Endothelial cell of umbilical vein (primary cell): ENCODE measurements around the gene ANO4. TPM values are rescaled to one million over a fixed set of nuclear protein-coding genes. Genes with fewer than 3 reads are reported as not detected.

Experiments used
- BruUV-seq: library from RNA; stranded (reverse); fragments of 400-500 nt; replicated peaks from 2 replicates; lab custom pipeline; 2021; lab: Mats Ljungman, UMichigan
- CTCF ChIA-PET: fragments of 300-600, 350-600 bp; sonication (Branson Sonifier 250); formaldehyde crosslinking; loops from one replicate; lab custom pipeline; 2021; ENCODE audit warnings: antibody characterized with exemption, inconsistent platforms; lab: Charles Lee
- POLR2A ChIA-PET: fragments of 300-600, 350-600 bp; sonication (Branson Sonifier 250); formaldehyde crosslinking; loops from one replicate; lab custom pipeline; 2021; ENCODE audit warnings: antibody characterized with exemption, inconsistent platforms; lab: Charles Lee
- DNase-seq: peaks from one replicate; pipeline ENCODE4 v3.0.0-alpha.2; 2011; ENCODE audit warnings: low read depth, low spot score
- FAIRE-seq: peaks from 2 replicates; lab custom pipeline; 2011; peaks lifted over from hg19 to GRCh38; lab: Jason Lieb, UNC
- H2AFZ ChIP-seq: 2 replicates; pipeline ENCODE4 v1.6.0; 2012; ENCODE audit warnings: low read depth, low read length, control low read depth, inconsistent platforms
- H3K27ac ChIP-seq: 2 replicates; pipeline ENCODE4 v1.5.1; 2011; ENCODE audit warnings: low read depth, mild to moderate bottlenecking, control low read depth, low read length, moderate library complexity; ENCODE audit not compliant: insufficient read depth
- H3K27me3 ChIP-seq, 2 experiments: 2 replicates each; pipeline versions ENCODE4 v1.6.0 to v1.6.1; 2011; ENCODE audit warnings: low read length in 2 of 2, mixed read lengths in 1 of 2; ENCODE audit not compliant: control insufficient read depth in 2 of 2, insufficient read depth in 2 of 2
- H3K36me3 ChIP-seq, 2 experiments: 2 replicates in 1 of 2; 3 replicates in 1 of 2; pipeline ENCODE4 v1.5.1; 2011; ENCODE audit warnings: low read length in 2 of 2, mild to moderate bottlenecking in 1 of 2, moderate library complexity in 1 of 2; ENCODE audit not compliant: control insufficient read depth in 2 of 2, insufficient read depth in 2 of 2; ENCODE audit errors: extremely low read depth in 1 of 2
- H3K4me1 ChIP-seq: 3 replicates; pipeline ENCODE4 v1.5.1; 2011; ENCODE audit warnings: mild to moderate bottlenecking, low read length; ENCODE audit not compliant: control insufficient read depth, insufficient read depth; ENCODE audit errors: extremely low read depth
- H3K4me2 ChIP-seq: 2 replicates; pipeline ENCODE4 v1.6.1; 2011; ENCODE audit warnings: low read length, control low read depth, mixed read lengths; ENCODE audit not compliant: insufficient read depth
- H3K4me3 ChIP-seq, 3 experiments: fragments of 200-600 bp in 1 of 3; sonication (generic), shearing (Covaris generic) in 1 of 3; replicated peaks in 1 of 3; 2 replicates each; pipeline ENCODE4 v1.5.1; 2011 to 2016; ENCODE audit warnings: control low read depth in 3 of 3, low read length in 3 of 3, mild to moderate bottlenecking in 2 of 3, inconsistent platforms in 1 of 3, low read depth in 1 of 3, moderate library complexity in 1 of 3; ENCODE audit not compliant: insufficient read depth in 1 of 3
- H3K79me2 ChIP-seq: 2 replicates; pipeline ENCODE4 v1.6.0; 2012; ENCODE audit warnings: low read length, inconsistent platforms; ENCODE audit not compliant: control insufficient read depth, insufficient read depth
- H3K9ac ChIP-seq: replicated peaks from 2 replicates; pipeline ENCODE3; 2011; ENCODE audit warnings: low read length, control low read depth; ENCODE audit not compliant: insufficient read depth; ENCODE audit errors: extremely low read depth
- H3K9me1 ChIP-seq: replicated peaks from 3 replicates; pipeline ENCODE4 v1.6.0; 2011; ENCODE audit warnings: mild to moderate bottlenecking, low read length; ENCODE audit not compliant: control insufficient read depth, insufficient read depth; ENCODE audit errors: extremely low read depth
- H3K9me3 ChIP-seq: replicated peaks from 2 replicates; pipeline ENCODE4 v1.5.1; 2012; ENCODE audit warnings: low read length, inconsistent platforms; ENCODE audit not compliant: control insufficient read depth, insufficient read depth
- H4K20me1 ChIP-seq: replicated peaks from 2 replicates; pipeline ENCODE3; 2011; ENCODE audit warnings: mild to moderate bottlenecking, low read length; ENCODE audit not compliant: control insufficient read depth, insufficient read depth; ENCODE audit errors: extremely low read depth
- CTCF ChIP-seq, 2 donors: IDR thresholded peaks; 1 replicate in 1 of 2; 2 replicates in 1 of 2; pipeline ENCODE4 v1.5.1; 2011; ENCODE audit warnings: low read length in 2 of 2, mild to moderate bottlenecking in 2 of 2, moderate library complexity in 2 of 2, control low read depth in 1 of 2, inconsistent platforms in 1 of 2, low read depth in 1 of 2; ENCODE audit not compliant: insufficient read depth in 1 of 2; ENCODE audit errors: extremely low read depth in 1 of 2
- EZH2 ChIP-seq: IDR thresholded peaks from 2 replicates; pipeline ENCODE4 v1.6.1; 2012; ENCODE audit warnings: borderline replicate concordance, low read depth, mild to moderate bottlenecking, moderate library complexity, low read length, inconsistent platforms; ENCODE audit not compliant: severe bottlenecking
- FOS ChIP-seq: IDR thresholded peaks from 2 replicates; pipeline ENCODE4 v1.6.1; 2011; ENCODE audit warnings: mild to moderate bottlenecking, low read length, moderate library complexity, borderline replicate concordance; ENCODE audit not compliant: insufficient read depth
- GATA2 ChIP-seq: IDR thresholded peaks from 2 replicates; pipeline ENCODE4 v1.7.0; 2011; ENCODE audit warnings: low read depth, mild to moderate bottlenecking, moderate library complexity, mixed read lengths, low read length; ENCODE audit not compliant: insufficient read length, insufficient read depth
- JUN ChIP-seq: IDR thresholded peaks from 2 replicates; pipeline ENCODE4 v1.6.1; 2011; ENCODE audit warnings: borderline replicate concordance, low read depth; ENCODE audit not compliant: insufficient read length, insufficient read depth
- MAX ChIP-seq: IDR thresholded peaks from 2 replicates; pipeline ENCODE4 v1.6.1; 2011; ENCODE audit not compliant: insufficient read depth, insufficient read length
- MYC ChIP-seq: IDR thresholded peaks from one replicate; pipeline ENCODE4 v1.6.1; 2011; ENCODE audit warnings: mild to moderate bottlenecking, low read depth, low read length
- POLR2A ChIP-seq: IDR thresholded peaks from 2 replicates; pipeline ENCODE4 v1.6.1; 2012; ENCODE audit warnings: low read depth, mild to moderate bottlenecking, control low read depth, low read length
- POLR2AphosphoS5 ChIP-seq: IDR thresholded peaks from 2 replicates; pipeline ENCODE4 v1.6.1; 2012; ENCODE audit warnings: low read depth, mild to moderate bottlenecking, control low read depth, low read length, moderate library complexity; ENCODE audit not compliant: insufficient read depth
- dilution Hi-C: fragments of 300-500 bp; cut with MboI; formaldehyde crosslinking; loops from one replicate; pipeline ENCODE4 v1.15.0; 2019; ENCODE audit warnings: low sequenced_read_pairs; ENCODE audit not compliant: extremely low pct_ligation_motif_present
- intact Hi-C: fragments of 100-400 bp; cut with micrococcal nuclease; formaldehyde crosslinking; loops from one replicate; pipeline ENCODE4 v1.10.0; 2022
- polyA plus RNA-seq, 4 experiments: library from polyadenylated mRNA; depleted of rRNA in 3 of 4; stranded (reverse) in 3 of 4; unstranded in 1 of 4; fragments of >200 nt; gene quantifications; 2 replicates each; pipeline versions ENCODE4 v1.2.1 to v1.2.3, GENCODE V29; 2011 to 2012; ENCODE audit warnings: missing spikeins in 1 of 4
- total RNA-seq: library from RNA; stranded (reverse); gene quantifications from 2 replicates; pipeline ENCODE4 v1.2.3, GENCODE V29; 2021

The ANO4 gene
- total and polyA plus RNA-seq, 2 donors (not counting 3 experiments of a cell fraction or from before 2014, with no cell fraction given): 0.25 TPM; not detected in 1

GRCh38 chr12:101074940-101075680 lies 280.5 kb downstream of the ANO4 start:
- Histone ChIP-seq H3K36me3 (no peaks in the 10 kb centered on the region), H3K4me3 (no peak overlapping the region), H2AFZ (no peak overlapping the region), H4K20me1 (no peaks in the 10 kb centered on the region), H3K27ac (no peak overlapping the region), H3K4me2 (no peak overlapping the region), H3K79me2 (no peaks in the 10 kb centered on the region), H3K9me1 (no peaks in the 10 kb centered on the region), H3K27me3 (no peaks in the 10 kb centered on the region), H3K4me1 (no peaks in the 10 kb centered on the region), H3K9me3 (no peaks in the 10 kb centered on the region), H3K9ac (no peak overlapping the region)
- no TSS peak for BruUV-seq
- FAIRE-seq: no peak
- ChIA-PET CTCF (interaction anchor here (1.1 kb wide), 1 partner anchor 12 kb away, joined by 3 read pairs; no protein-coding TSS in a partner anchor), POLR2A (no interaction called here)
- DNase-seq: no peak
- TF ChIP-seq MYC (no peak), CTCF (IDR thresholded peaks at IDR 0.05; ENCODE audit: extremely low read depth in 1 of 2, insufficient read depth in 1 of 2, low read depth in 1 of 2, low read length in 2 of 2) (no peak), POLR2A (no peak), EZH2 (no peak), POLR2AphosphoS5 (no peak), FOS (no peak), MAX (no peak), JUN (no peak), GATA2 (no peak)
- intact Hi-C loops: no loop called here
- dilution Hi-C loops: no loop called here
